LNCaP clone FGC (cell line): ENCODE results near the gene STAT1.
A peak's percentile ranks its signal among the peaks of the same experiment; 100 is the strongest.

ENCODE experiments used
- DNase-seq: peaks from one replicate; pipeline ENCODE4 v3.0.0-alpha.2; 2011; ENCODE audit warnings: low read depth
- H3K4me3 ChIP-seq: 2 replicates; pipeline ENCODE4 v1.5.1; 2011; ENCODE audit warnings: mild to moderate bottlenecking, low read depth, low read length, control low read depth
- TF ChIP-seq, protein P1 (sequence below): IDR thresholded peaks from 2 replicates; pipeline ENCODE4 v1.5.1; 2012; ENCODE audit warnings: mild to moderate bottlenecking; ENCODE audit not compliant: control insufficient read depth, insufficient read depth; ENCODE audit errors: extremely low read depth

STAT1 gene

DNA sequence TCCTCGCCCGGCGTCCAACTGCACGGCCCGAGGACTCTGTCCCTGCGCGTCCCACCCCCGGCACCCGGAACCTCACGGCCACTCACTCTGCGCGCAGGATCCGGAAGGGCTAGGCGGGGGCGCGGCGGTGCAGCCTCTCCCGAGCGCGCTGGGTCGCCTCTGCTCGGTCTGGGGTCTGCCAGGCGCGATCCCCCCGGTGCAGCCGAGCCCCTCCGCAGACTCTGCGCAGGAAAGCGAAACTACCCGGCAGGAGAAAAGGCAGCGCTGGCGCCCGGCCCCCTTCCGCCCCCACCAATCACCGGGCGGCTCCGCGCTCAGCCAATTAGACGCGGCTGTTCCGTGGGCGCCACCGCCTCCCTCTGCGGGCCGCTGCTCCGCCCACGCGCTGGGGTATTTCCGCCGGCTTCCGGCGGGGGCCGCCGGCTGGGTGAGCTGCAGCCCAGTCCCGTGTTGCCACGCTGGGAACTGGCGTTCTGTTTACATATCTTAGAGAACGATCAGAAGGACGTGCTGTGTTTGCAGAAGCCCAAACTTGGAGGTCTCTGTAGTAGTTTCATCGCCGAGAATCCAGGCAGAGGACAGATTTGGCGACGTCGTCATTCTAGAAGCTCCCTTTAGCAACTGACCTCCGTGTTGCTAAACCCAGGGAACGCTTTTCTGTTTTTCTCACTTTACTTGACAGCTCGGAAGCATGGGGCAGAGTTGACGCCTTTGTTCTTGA lies at the start of gene STAT1:
Gene STAT1 (minus strand): TSS at position 240 of the 721 bp plus-strand sequence. CDS start 4,168 bp downstream, outside the sequence.
- peak; percentile 46 for DNase-seq

DNA sequence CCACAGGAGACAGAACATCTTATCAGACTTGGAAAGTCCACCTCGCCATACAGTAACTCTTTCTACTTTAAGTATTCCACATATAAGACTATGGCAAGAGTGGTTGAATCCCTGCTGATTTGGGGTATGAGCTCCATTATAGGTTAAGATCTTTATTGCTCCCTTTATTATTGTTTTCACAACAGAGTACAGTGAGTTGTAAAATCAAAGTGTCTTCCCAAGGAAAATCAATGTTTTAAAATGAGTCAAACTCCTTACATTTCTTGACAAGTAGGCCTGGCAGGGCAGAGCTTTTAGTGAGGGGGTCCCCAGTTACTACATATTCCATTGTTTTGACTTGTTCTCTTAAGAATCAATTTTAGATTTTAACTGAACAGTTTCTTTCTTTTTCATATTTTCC lies 49.6 kb upstream of the STAT1 start:
- DNase-seq, result no peak
- no peak overlapping the region for H3K4me3 ChIP-seq
- TF ChIP-seq, protein P1, sequence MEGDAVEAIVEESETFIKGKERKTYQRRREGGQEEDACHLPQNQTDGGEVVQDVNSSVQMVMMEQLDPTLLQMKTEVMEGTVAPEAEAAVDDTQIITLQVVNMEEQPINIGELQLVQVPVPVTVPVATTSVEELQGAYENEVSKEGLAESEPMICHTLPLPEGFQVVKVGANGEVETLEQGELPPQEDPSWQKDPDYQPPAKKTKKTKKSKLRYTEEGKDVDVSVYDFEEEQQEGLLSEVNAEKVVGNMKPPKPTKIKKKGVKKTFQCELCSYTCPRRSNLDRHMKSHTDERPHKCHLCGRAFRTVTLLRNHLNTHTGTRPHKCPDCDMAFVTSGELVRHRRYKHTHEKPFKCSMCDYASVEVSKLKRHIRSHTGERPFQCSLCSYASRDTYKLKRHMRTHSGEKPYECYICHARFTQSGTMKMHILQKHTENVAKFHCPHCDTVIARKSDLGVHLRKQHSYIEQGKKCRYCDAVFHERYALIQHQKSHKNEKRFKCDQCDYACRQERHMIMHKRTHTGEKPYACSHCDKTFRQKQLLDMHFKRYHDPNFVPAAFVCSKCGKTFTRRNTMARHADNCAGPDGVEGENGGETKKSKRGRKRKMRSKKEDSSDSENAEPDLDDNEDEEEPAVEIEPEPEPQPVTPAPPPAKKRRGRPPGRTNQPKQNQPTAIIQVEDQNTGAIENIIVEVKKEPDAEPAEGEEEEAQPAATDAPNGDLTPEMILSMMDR, result no peak

More for the DNA sequence above, at the start of gene STAT1:
- H3K4me3 ChIP-seq, result peak within 1 kb of the TSS; percentile 87
- TF ChIP-seq, protein P1, result no peak

DNA sequence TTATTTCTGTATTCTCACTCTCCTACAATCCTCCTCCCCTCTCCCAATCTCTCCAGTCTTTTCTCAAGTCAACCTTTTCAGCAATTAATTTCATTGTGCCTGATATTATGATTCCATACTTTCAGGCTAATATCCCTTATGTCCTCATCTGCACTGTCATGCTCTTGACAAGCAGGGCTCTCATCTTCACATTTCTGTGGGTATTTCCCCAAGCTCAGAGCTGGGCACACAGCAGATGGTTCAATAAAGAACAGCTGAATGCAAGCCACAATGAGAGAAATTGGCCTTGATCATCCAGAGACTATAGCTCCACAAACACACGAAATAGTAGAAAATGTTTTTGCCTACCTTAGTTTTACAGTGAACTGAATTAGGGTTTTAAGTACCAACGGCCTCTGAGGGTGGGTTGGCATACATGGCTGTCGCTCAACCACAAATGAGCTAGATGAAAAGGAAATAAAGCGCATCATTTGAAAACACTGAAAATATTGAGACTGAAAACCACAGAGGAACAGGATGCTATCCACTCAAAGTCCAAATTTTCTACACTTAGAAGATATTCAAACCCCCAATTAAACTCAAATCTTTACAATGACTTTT lies 47.5 kb upstream of the STAT1 start:
- no peak overlapping the region for H3K4me3 ChIP-seq
- TF ChIP-seq, protein P1, result no peak
- DNase-seq, result no peak

DNA sequence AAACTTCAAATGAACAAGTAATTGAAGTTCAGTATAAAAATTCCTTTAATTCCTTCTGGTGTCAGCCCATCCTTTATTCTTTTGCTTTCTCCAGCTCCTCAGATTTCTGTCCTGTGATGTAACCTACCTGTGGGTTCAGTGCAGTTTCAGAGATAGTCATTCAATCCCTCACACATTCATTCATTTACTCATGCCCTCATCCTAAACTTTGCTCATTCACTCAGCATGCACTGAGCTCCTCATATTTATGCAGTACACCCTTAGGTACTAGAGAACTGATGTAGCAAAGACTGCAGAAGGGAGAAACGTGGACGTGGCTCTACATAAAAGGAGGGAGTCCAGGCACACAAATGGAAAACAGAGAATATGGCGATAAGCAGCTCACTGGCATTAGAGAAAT lies 45.3 kb upstream of the STAT1 start:
- TF ChIP-seq, protein P1, result no peak
- H3K4me3 ChIP-seq, result no peak overlapping the region
- DNase-seq, result no peak

DNA sequence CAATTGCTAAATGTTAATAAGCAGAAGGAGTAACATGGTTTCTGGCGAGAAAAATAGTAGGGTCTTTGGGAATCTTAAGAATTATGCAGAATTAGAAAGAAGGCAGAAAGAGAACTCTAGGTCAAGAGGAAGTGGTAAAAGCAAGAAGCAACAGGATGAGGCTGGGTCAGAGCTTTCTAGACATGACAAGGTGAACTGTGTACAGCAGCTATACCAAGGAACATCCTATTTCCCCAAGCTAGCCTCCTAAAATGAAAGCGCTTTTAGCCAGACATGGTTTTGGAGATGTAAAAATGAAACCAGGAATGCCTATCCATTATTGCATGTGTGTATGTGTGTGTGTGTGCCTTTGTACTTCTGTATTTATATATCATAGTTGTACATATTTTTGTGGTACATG lies 42.3 kb upstream of the STAT1 start:
- no peak overlapping the region for H3K4me3 ChIP-seq
- no peak for DNase-seq
- TF ChIP-seq, protein P1, result no peak

DNA sequence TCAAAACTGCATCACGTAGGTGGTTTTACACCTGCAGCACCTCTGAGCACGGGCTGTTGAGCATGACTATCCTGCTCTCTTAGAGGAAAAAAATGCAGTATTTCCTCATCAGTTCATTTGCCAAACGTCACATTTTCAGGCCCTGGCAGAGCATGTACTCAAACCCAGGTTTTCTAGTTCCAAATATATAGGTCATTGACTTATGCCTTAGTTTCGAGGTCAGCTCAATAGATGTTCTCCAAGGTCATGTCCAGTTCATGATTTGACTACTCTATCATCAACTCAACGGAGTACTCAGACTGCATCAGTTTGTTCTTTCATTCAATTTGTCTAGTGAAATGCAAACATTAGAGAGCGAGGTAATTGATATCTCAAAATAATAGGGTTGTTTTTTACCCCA lies 39.3 kb upstream of the STAT1 start:
- H3K4me3 ChIP-seq, result no peak overlapping the region
- no peak for DNase-seq
- TF ChIP-seq, protein P1, result no peak
